Measurements from ENCODE around the gene ADGRA1. TPM values are rescaled to one million over a fixed set of nuclear protein-coding genes. Genes with fewer than 3 reads are reported as not detected.

ADGRA1 gene
- total and polyA plus RNA-seq, 2 donors (not counting 3 experiments of a cell fraction or from before 2014, with no cell fraction given) = not detected

DNA sequence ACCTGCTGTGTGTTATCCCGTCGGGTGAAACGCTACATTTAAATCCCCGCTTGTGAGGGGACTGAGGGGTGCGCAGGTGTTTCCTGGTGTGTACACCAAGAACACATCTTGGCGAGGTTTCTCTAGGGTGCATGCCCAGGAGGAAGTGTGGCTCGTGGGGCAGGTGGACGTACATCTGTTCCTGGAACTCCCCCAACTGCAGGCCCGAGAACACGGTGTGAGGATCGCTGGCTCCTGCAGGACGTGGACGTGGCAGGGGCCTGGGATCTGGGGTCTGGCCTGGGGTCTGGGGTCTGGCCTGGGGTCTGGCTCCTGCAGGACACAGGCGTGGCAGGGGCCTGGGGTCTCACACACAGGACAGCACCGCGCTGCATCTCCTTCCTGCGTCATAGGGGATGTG, 82.4 kb downstream of the ADGRA1 start:
- dilution Hi-C loops (cut with MboI; ENCODE audit: extremely low pct_ligation_motif_present, low sequenced_read_pairs) = no loop called here

More for the DNA sequence above, 82.4 kb downstream of the ADGRA1 start:
- Histone ChIP-seq H3K4me3 (replicated peaks in 1 of 3; ENCODE audit: insufficient read depth in 1 of 3, low read depth in 1 of 3, low read length in 3 of 3) (no peak overlapping the region), H3K9me1 (replicated peaks; ENCODE audit: control insufficient read depth, extremely low read depth, insufficient read depth, low read length) (no peaks in the 10 kb centered on the region), H3K9me3 (replicated peaks; ENCODE audit: control insufficient read depth, insufficient read depth, low read length) (no peaks in the 10 kb centered on the region), H3K9ac (replicated peaks; ENCODE audit: extremely low read depth, insufficient read depth, low read length) (no peak overlapping the region), H3K79me2 (ENCODE audit: control insufficient read depth, insufficient read depth, low read length) (no peaks in the 10 kb centered on the region), H3K27ac (ENCODE audit: insufficient read depth, low read depth, low read length) (no peak overlapping the region), H3K4me2 (ENCODE audit: insufficient read depth, low read length) (no peak overlapping the region), H3K4me1 (ENCODE audit: control insufficient read depth, extremely low read depth, insufficient read depth, low read length) (no peaks in the 10 kb centered on the region), H3K27me3 (ENCODE audit: control insufficient read depth in 2 of 2, insufficient read depth in 2 of 2, low read length in 2 of 2) (no peaks in the 10 kb centered on the region), H3K36me3 (ENCODE audit: control insufficient read depth in 2 of 2, extremely low read depth in 1 of 2, insufficient read depth in 2 of 2, low read length in 2 of 2) (no peaks in the 10 kb centered on the region), H4K20me1 (replicated peaks; ENCODE audit: control insufficient read depth, extremely low read depth, insufficient read depth, low read length) (no peaks in the 10 kb centered on the region), H2AFZ (ENCODE audit: low read depth, low read length) (no peak overlapping the region)
- DNase-seq (ENCODE audit: low read depth, low spot score) (no peak), FAIRE-seq (no peak)
- intact Hi-C loops (cut with micrococcal nuclease) = no loop called here
- no TSS peak for BruUV-seq (replicated peaks)
- no peak for TF ChIP-seq EZH2 (IDR thresholded peaks at IDR 0.05; ENCODE audit: borderline replicate concordance, low read depth, low read length, severe bottlenecking)
- no peak for TF ChIP-seq POLR2A (IDR thresholded peaks at IDR 0.05; ENCODE audit: low read depth, low read length)
- TF ChIP-seq CTCF (IDR thresholded peaks at IDR 0.05; ENCODE audit: extremely low read depth in 1 of 2, insufficient read depth in 1 of 2, low read depth in 1 of 2, low read length in 2 of 2) = no peak
- TF ChIP-seq FOS (IDR thresholded peaks at IDR 0.05; ENCODE audit: borderline replicate concordance, insufficient read depth, low read length) = no peak
- TF ChIP-seq POLR2AphosphoS5 (IDR thresholded peaks at IDR 0.05; ENCODE audit: insufficient read depth, low read depth, low read length) = no peak
- TF ChIP-seq JUN (IDR thresholded peaks at IDR 0.05; ENCODE audit: borderline replicate concordance, insufficient read depth, insufficient read length, low read depth) = no peak
- TF ChIP-seq MYC (IDR thresholded peaks at IDR 0.05; ENCODE audit: low read depth, low read length) = no peak
- TF ChIP-seq GATA2 (IDR thresholded peaks at IDR 0.05; ENCODE audit: insufficient read depth, insufficient read length, low read depth, low read length) = no peak
- CTCF ChIA-PET = no interaction called here
- POLR2A ChIA-PET = no interaction called here
